ENCODE measurements around the gene TESK2. TPM values are rescaled to one million over a fixed set of nuclear protein-coding genes. Genes with fewer than 3 reads are reported as not detected.

The TESK2 gene
- total and polyA plus RNA-seq, 2 donors from 2014 or later: 1.6 to 2.7 TPM

- FAIRE-seq: no peak
These were observed 110.2 kb downstream of the TESK2 start for GRCh38 chr1:45380730-45381129.

GRCh38 chr1:45380125-45380524, 110.8 kb downstream of the TESK2 start:
- Histone ChIP-seq H3K4me3 (ENCODE audit: low read length in 3 of 3) (no peak overlapping the region), H3K36me3 (ENCODE audit: control insufficient read depth in 2 of 3, insufficient read depth in 3 of 3, low read length in 3 of 3) (no peaks in the 10 kb centered on the region), H3K27ac (ENCODE audit: low read depth in 2 of 2, low read length in 2 of 2) (no peak overlapping the region), H3K4me1 (ENCODE audit: control insufficient read depth in 2 of 3, insufficient read depth in 2 of 3, low read depth in 1 of 3, low read length in 3 of 3) (no peaks in the 10 kb centered on the region), H3K9me3 (ENCODE audit: control insufficient read depth in 2 of 3, insufficient read depth in 1 of 3, low read length in 3 of 3) (no peaks in the 10 kb centered on the region), H3K27me3 (ENCODE audit: control insufficient read depth, insufficient read depth, low read length) (no peaks in the 10 kb centered on the region), H3K9ac (ENCODE audit: low read length in 3 of 3) (no peak overlapping the region)
- intact Hi-C loops (cut with DNase I): no loop called here
- no peak for DNase-seq
- TF ChIP-seq CTCF (IDR thresholded peaks at IDR 0.05; ENCODE audit: borderline replicate concordance, extremely low read depth, insufficient read depth): no peak
- no peak for FAIRE-seq

More at GRCh38 chr1:45380730-45381129, 110.2 kb downstream of the TESK2 start:
- no peak for TF ChIP-seq CTCF (IDR thresholded peaks at IDR 0.05; ENCODE audit: borderline replicate concordance, extremely low read depth, insufficient read depth)
- Histone ChIP-seq H3K36me3 (ENCODE audit: control insufficient read depth in 2 of 3, insufficient read depth in 3 of 3, low read length in 3 of 3) (no peaks in the 10 kb centered on the region), H3K27me3 (ENCODE audit: control insufficient read depth, insufficient read depth, low read length) (no peaks in the 10 kb centered on the region), H3K4me1 (ENCODE audit: control insufficient read depth in 2 of 3, insufficient read depth in 2 of 3, low read depth in 1 of 3, low read length in 3 of 3) (no peaks in the 10 kb centered on the region), H3K4me3 (ENCODE audit: low read length in 3 of 3) (no peak overlapping the region), H3K27ac (ENCODE audit: low read depth in 2 of 2, low read length in 2 of 2) (no peak overlapping the region), H3K9me3 (ENCODE audit: control insufficient read depth in 2 of 3, insufficient read depth in 1 of 3, low read length in 3 of 3) (no peaks in the 10 kb centered on the region), H3K9ac (ENCODE audit: low read length in 3 of 3) (no peak overlapping the region)
- DNase-seq: no peak
- intact Hi-C loops (cut with DNase I): no loop called here

GRCh38 chr1:45379524-45379923, 111.4 kb downstream of the TESK2 start:
- H3K4me3 ChIP-seq (ENCODE audit: low read length in 3 of 3): no peak overlapping the region
- H3K27me3 ChIP-seq (ENCODE audit: control insufficient read depth, insufficient read depth, low read length): no peaks in the 10 kb centered on the region
- FAIRE-seq (no peak), DNase-seq (no peak)
- no peaks in the 10 kb centered on the region for H3K4me1 ChIP-seq (ENCODE audit: control insufficient read depth in 2 of 3, insufficient read depth in 2 of 3, low read depth in 1 of 3, low read length in 3 of 3)
- H3K27ac ChIP-seq (ENCODE audit: low read depth in 2 of 2, low read length in 2 of 2): no peak overlapping the region
- intact Hi-C loops (cut with DNase I): no loop called here
- no peaks in the 10 kb centered on the region for H3K9me3 ChIP-seq (ENCODE audit: control insufficient read depth in 2 of 3, insufficient read depth in 1 of 3, low read length in 3 of 3)
- H3K9ac ChIP-seq (ENCODE audit: low read length in 3 of 3): no peak overlapping the region
- TF ChIP-seq CTCF (IDR thresholded peaks at IDR 0.05; ENCODE audit: borderline replicate concordance, extremely low read depth, insufficient read depth): no peak
- no peaks in the 10 kb centered on the region for H3K36me3 ChIP-seq (ENCODE audit: control insufficient read depth in 2 of 3, insufficient read depth in 3 of 3, low read length in 3 of 3)

GRCh38 chr1:45378184-45378583, 112.8 kb downstream of the TESK2 start:
- Histone ChIP-seq H3K9ac (ENCODE audit: low read length in 3 of 3) (no peak overlapping the region), H3K27me3 (ENCODE audit: control insufficient read depth, insufficient read depth, low read length) (no peaks in the 10 kb centered on the region), H3K4me3 (ENCODE audit: low read length in 3 of 3) (no peak overlapping the region), H3K36me3 (ENCODE audit: control insufficient read depth in 2 of 3, insufficient read depth in 3 of 3, low read length in 3 of 3) (no peaks in the 10 kb centered on the region), H3K4me1 (ENCODE audit: control insufficient read depth in 2 of 3, insufficient read depth in 2 of 3, low read depth in 1 of 3, low read length in 3 of 3) (no peaks in the 10 kb centered on the region), H3K27ac (ENCODE audit: low read depth in 2 of 2, low read length in 2 of 2) (no peak overlapping the region), H3K9me3 (ENCODE audit: control insufficient read depth in 2 of 3, insufficient read depth in 1 of 3, low read length in 3 of 3) (no peaks in the 10 kb centered on the region)
- no peak for FAIRE-seq
- DNase-seq: no peak
- intact Hi-C loops (cut with DNase I): no loop called here
- no peak for TF ChIP-seq CTCF (IDR thresholded peaks at IDR 0.05; ENCODE audit: borderline replicate concordance, extremely low read depth, insufficient read depth)
